Measurements from ENCODE around the gene SMYD3. TPM values are rescaled to one million over a fixed set of nuclear protein-coding genes. Genes with fewer than 3 reads are reported as not detected.

Gene SMYD3
- total RNA-seq, 1 experiment from 2014 or later = 69.6 TPM

GRCh38 chr1:245809361-245809760 lies 697.7 kb downstream of the SMYD3 start:
- peak; percentile 21 for DNase-seq (ENCODE audit: low spot score)
- in situ Hi-C loops (cut with HindIII; ENCODE audit: low sequenced_read_pairs) = no loop called here

GRCh38 chr1:245807954-245808719 lies 698.9 kb downstream of the SMYD3 start:
- in situ Hi-C loops (cut with HindIII; ENCODE audit: low sequenced_read_pairs) = no loop called here
- DNase-seq (ENCODE audit: low spot score) = no peak

GRCh38 chr1:245807306-245807705 lies 699.8 kb downstream of the SMYD3 start:
- in situ Hi-C loops (cut with HindIII; ENCODE audit: low sequenced_read_pairs) = no loop called here
- DNase-seq (ENCODE audit: low spot score) = no peak

- in situ Hi-C loops (cut with HindIII; ENCODE audit: low sequenced_read_pairs) = no loop called here
- DNase-seq (ENCODE audit: low spot score) = no peak
These were observed 701.5 kb downstream of the SMYD3 start for GRCh38 chr1:245805532-245805931.

GRCh38 chr1:245804696-245805095 lies 702.4 kb downstream of the SMYD3 start:
- in situ Hi-C loops (cut with HindIII; ENCODE audit: low sequenced_read_pairs) = no loop called here
- no peak for DNase-seq (ENCODE audit: low spot score)

GRCh38 chr1:245803666-245804037 lies 703.4 kb downstream of the SMYD3 start:
- in situ Hi-C loops (cut with HindIII; ENCODE audit: low sequenced_read_pairs) = no loop called here

GRCh38 chr1:245802941-245803665 lies 704.0 kb downstream of the SMYD3 start:
- no peak for DNase-seq (ENCODE audit: low spot score)
- in situ Hi-C loops (cut with HindIII; ENCODE audit: low sequenced_read_pairs) = no loop called here

More at GRCh38 chr1:245803666-245804037, 703.4 kb downstream of the SMYD3 start:
- no peak for DNase-seq (ENCODE audit: low spot score)

GRCh38 chr1:245800901-245801605 lies 706.0 kb downstream of the SMYD3 start:
- no peak for DNase-seq (ENCODE audit: low spot score)
- in situ Hi-C loops (cut with HindIII; ENCODE audit: low sequenced_read_pairs) = no loop called here

- in situ Hi-C loops (cut with HindIII; ENCODE audit: low sequenced_read_pairs) = no loop called here
These were observed 708.7 kb downstream of the SMYD3 start for GRCh38 chr1:245798349-245798711.

GRCh38 chr1:245797592-245798348 lies 709.3 kb downstream of the SMYD3 start:
- DNase-seq (ENCODE audit: low spot score) = no peak
- in situ Hi-C loops (cut with HindIII; ENCODE audit: low sequenced_read_pairs) = no loop called here

More at GRCh38 chr1:245798349-245798711, 708.7 kb downstream of the SMYD3 start:
- DNase-seq (ENCODE audit: low spot score) = no peak

GRCh38 chr1:245791410-245792312 lies 715.4 kb downstream of the SMYD3 start:
- in situ Hi-C loops (cut with HindIII; ENCODE audit: low sequenced_read_pairs) = no loop called here
- no peak for DNase-seq (ENCODE audit: low spot score)

GRCh38 chr1:245790441-245790840 lies 716.6 kb downstream of the SMYD3 start:
- DNase-seq (ENCODE audit: low spot score) = no peak
- in situ Hi-C loops (cut with HindIII; ENCODE audit: low sequenced_read_pairs) = no loop called here

- no peak for DNase-seq (ENCODE audit: low spot score)
- in situ Hi-C loops (cut with HindIII; ENCODE audit: low sequenced_read_pairs) = no loop called here
These were observed 718.2 kb downstream of the SMYD3 start for GRCh38 chr1:245788886-245789285.

GRCh38 chr1:245788269-245788668 lies 718.8 kb downstream of the SMYD3 start:
- DNase-seq (ENCODE audit: low spot score) = no peak
- in situ Hi-C loops (cut with HindIII; ENCODE audit: low sequenced_read_pairs) = no loop called here

GRCh38 chr1:245786948-245787347 lies 720.1 kb downstream of the SMYD3 start:
- no peak for DNase-seq (ENCODE audit: low spot score)
- in situ Hi-C loops (cut with HindIII; ENCODE audit: low sequenced_read_pairs) = no loop called here

- in situ Hi-C loops (cut with HindIII; ENCODE audit: low sequenced_read_pairs) = no loop called here
- DNase-seq (ENCODE audit: low spot score) = no peak
These were observed 727.0 kb downstream of the SMYD3 start for GRCh38 chr1:245779797-245780755.

GRCh38 chr1:245777752-245778151 lies 729.3 kb downstream of the SMYD3 start:
- DNase-seq (ENCODE audit: low spot score) = no peak
- in situ Hi-C loops (cut with HindIII; ENCODE audit: low sequenced_read_pairs) = no loop called here
